Uterus (tissue), 4 donors: ENCODE measurements around the gene MUC20. TPM values are rescaled to one million over a fixed set of nuclear protein-coding genes. Genes with fewer than 3 reads are reported as not detected.

ENCODE experiments used
- DNase-seq, 2 donors: peaks; one replicate each; pipeline ENCODE4 v3.0.0-alpha.2; 2019 to 2020
- H3K27ac ChIP-seq, 2 donors: fragments of 200-600 bp; sonication (generic); 1 replicate in 1 of 2; 2 replicates in 1 of 2; pipeline ENCODE4 v1.5.1; 2016 to 2018
- H3K27me3 ChIP-seq, 2 donors: fragments of 200-600 bp; sonication (generic); one replicate each; pipeline ENCODE4 v1.5.1; 2018 to 2019; ENCODE audit warnings: control low read depth in 1 of 2
- H3K36me3 ChIP-seq, 2 donors: fragments of 200-600 bp; sonication (generic); one replicate each; pipeline ENCODE4 v1.5.1; 2019; ENCODE audit warnings: control low read depth in 1 of 2
- H3K4me1 ChIP-seq, 2 donors: fragments of 200-600 bp; sonication (generic); one replicate each; pipeline ENCODE4 v1.5.1; 2018 to 2019; ENCODE audit warnings: control low read depth in 1 of 2
- H3K4me3 ChIP-seq, 2 donors: fragments of 200-600 bp; sonication (generic); 1 replicate in 1 of 2; 2 replicates in 1 of 2; pipeline ENCODE4 v1.5.1; 2018 to 2019; ENCODE audit warnings: mild to moderate bottlenecking in 1 of 2
- H3K9me3 ChIP-seq, 2 donors: fragments of 200-600 bp; sonication (generic); one replicate each; pipeline ENCODE4 v1.5.1; 2019; ENCODE audit warnings: control low read depth in 1 of 2
- POLR2A ChIP-seq, 2 donors: fragments of 450-650 bp; IDR thresholded peaks; one replicate each; pipeline ENCODE4 v1.6.1; 2016; ENCODE audit warnings: antibody characterized with exemption in 2 of 2, mild to moderate bottlenecking in 1 of 2, moderate library complexity in 1 of 2
- intact Hi-C: fragments of 100-400 bp; cut with DNase I; formaldehyde crosslinking; loops from one replicate; pipeline ENCODE4 v1.15.1; 2023; ENCODE audit warnings: low total_unique reads
- total RNA-seq, 4 donors: library from RNA; depleted of rRNA in 3 of 4; stranded (reverse); fragments of >200 nt in 3 of 4; gene quantifications; one replicate each; pipeline versions ENCODE4 v1.1.0 to v1.2.4, GENCODE V29; 2014 to 2023
- TF ChIP-seq, protein P1 (sequence below), 4 experiments: fragments of 200-600 bp in 2 of 4; fragments of 450-650 bp in 2 of 4; sonication (generic) in 2 of 4; IDR thresholded peaks; one replicate each; pipeline ENCODE4 v1.5.1; 2016 to 2019; ENCODE audit warnings: antibody characterized with exemption in 4 of 4, mild to moderate bottlenecking in 2 of 4, moderate library complexity in 1 of 4
- donor health status: DM: yes; HTN: yes; CAD: no.

Gene MUC20
- total RNA-seq, 4 donors from 2014 or later, result 0.29 to 17.6 (median 4.4) TPM

- TF ChIP-seq POLR2A (IDR thresholded peaks at IDR 0.05), result no peak
- TF ChIP-seq, protein P1, sequence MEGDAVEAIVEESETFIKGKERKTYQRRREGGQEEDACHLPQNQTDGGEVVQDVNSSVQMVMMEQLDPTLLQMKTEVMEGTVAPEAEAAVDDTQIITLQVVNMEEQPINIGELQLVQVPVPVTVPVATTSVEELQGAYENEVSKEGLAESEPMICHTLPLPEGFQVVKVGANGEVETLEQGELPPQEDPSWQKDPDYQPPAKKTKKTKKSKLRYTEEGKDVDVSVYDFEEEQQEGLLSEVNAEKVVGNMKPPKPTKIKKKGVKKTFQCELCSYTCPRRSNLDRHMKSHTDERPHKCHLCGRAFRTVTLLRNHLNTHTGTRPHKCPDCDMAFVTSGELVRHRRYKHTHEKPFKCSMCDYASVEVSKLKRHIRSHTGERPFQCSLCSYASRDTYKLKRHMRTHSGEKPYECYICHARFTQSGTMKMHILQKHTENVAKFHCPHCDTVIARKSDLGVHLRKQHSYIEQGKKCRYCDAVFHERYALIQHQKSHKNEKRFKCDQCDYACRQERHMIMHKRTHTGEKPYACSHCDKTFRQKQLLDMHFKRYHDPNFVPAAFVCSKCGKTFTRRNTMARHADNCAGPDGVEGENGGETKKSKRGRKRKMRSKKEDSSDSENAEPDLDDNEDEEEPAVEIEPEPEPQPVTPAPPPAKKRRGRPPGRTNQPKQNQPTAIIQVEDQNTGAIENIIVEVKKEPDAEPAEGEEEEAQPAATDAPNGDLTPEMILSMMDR (IDR thresholded peaks at IDR 0.05), result no peak
- intact Hi-C loops, result no loop called here
- H3K27ac ChIP-seq, result no peak overlapping the region
- no peaks in the 10 kb centered on the region for H3K36me3 ChIP-seq
- H3K27me3 ChIP-seq, result no peaks in the 10 kb centered on the region
- no peaks in the 10 kb centered on the region for H3K9me3 ChIP-seq
- DNase-seq, result no peak
- no peak overlapping the region for H3K4me3 ChIP-seq
- H3K4me1 ChIP-seq, result no peaks in the 10 kb centered on the region
Observed at GRCh38 chr3:195714380-195715011, 6.3 kb upstream of the MUC20 start.

- intact Hi-C loops, result no loop called here
- Histone ChIP-seq H3K9me3 (no peaks in the 10 kb centered on the region), H3K4me1 (no peaks in the 10 kb centered on the region), H3K27me3 (no peaks in the 10 kb centered on the region), H3K4me3 (no peak overlapping the region), H3K36me3 (no peaks in the 10 kb centered on the region), H3K27ac (no peak overlapping the region)
- no peak for TF ChIP-seq POLR2A (IDR thresholded peaks at IDR 0.05)
- TF ChIP-seq, protein P1 (IDR thresholded peaks at IDR 0.05), result no peak
- DNase-seq, result no peak
Observed at GRCh38 chr3:195715134-195715533, 5.6 kb upstream of the MUC20 start.

GRCh38 chr3:195715583-195716266 lies 5.1 kb upstream of the MUC20 start:
- no peak for DNase-seq
- no peaks in the 10 kb centered on the region for H3K27me3 ChIP-seq
- no peak overlapping the region for H3K27ac ChIP-seq
- no peak for TF ChIP-seq POLR2A (IDR thresholded peaks at IDR 0.05)
- TF ChIP-seq, protein P1 (IDR thresholded peaks at IDR 0.05), result no peak
- H3K9me3 ChIP-seq, result no peaks in the 10 kb centered on the region
- H3K4me3 ChIP-seq, result no peak overlapping the region
- H3K4me1 ChIP-seq, result no peaks in the 10 kb centered on the region
- no peaks in the 10 kb centered on the region for H3K36me3 ChIP-seq
- intact Hi-C loops, result no loop called here

GRCh38 chr3:195717416-195717815 lies 3.4 kb upstream of the MUC20 start:
- intact Hi-C loops, result no loop called here
- no peak for TF ChIP-seq POLR2A (IDR thresholded peaks at IDR 0.05)
- TF ChIP-seq, protein P1 (IDR thresholded peaks at IDR 0.05), result no peak
- Histone ChIP-seq H3K4me3 (no peak overlapping the region), H3K9me3 (no peaks in the 10 kb centered on the region), H3K36me3 (no peaks in the 10 kb centered on the region), H3K4me1 (no peaks in the 10 kb centered on the region), H3K27ac (no peak overlapping the region), H3K27me3 (no peaks in the 10 kb centered on the region)
- DNase-seq, result no peak

GRCh38 chr3:195717852-195718476 lies 2.8 kb upstream of the MUC20 start:
- no peaks in the 10 kb centered on the region for H3K27me3 ChIP-seq
- no peak overlapping the region for H3K27ac ChIP-seq
- no peak for TF ChIP-seq POLR2A (IDR thresholded peaks at IDR 0.05)
- TF ChIP-seq, protein P1 (IDR thresholded peaks at IDR 0.05), result no peak
- no peaks in the 10 kb centered on the region for H3K9me3 ChIP-seq
- no peaks in the 10 kb centered on the region for H3K4me1 ChIP-seq
- H3K36me3 ChIP-seq, result no peaks in the 10 kb centered on the region
- DNase-seq, result no peak
- intact Hi-C loops, result no loop called here
- H3K4me3 ChIP-seq, result no peak overlapping the region
